Trophoblast cell (in vitro differentiated cells and primary cell): ENCODE data around the gene EHD2.
A peak's percentile ranks its signal among the peaks of the same experiment; 100 is the strongest.
"Not testable (repeated sequence)": the region's sequence is repeated elsewhere in the genome, so short reads cannot be mapped to it uniquely, and the experiment has no call there.

Experiments used
- DNase-seq, 2 donors: peaks; one replicate each; pipeline ENCODE4 v3.0.0-alpha.2; 2016
- H2AFZ ChIP-seq: 2 replicates; pipeline ENCODE4 v1.6.1; 2013; ENCODE audit warnings: low read length, moderate library complexity, mild to moderate bottlenecking; ENCODE audit not compliant: insufficient read depth, poor library complexity
- H2AK5ac ChIP-seq: 2 replicates; pipeline ENCODE4 v1.6.1; 2013; ENCODE audit warnings: mild to moderate bottlenecking, low read length
- H2BK120ac ChIP-seq: 2 replicates; pipeline ENCODE4 v1.6.1; 2013; ENCODE audit warnings: low read length, mild to moderate bottlenecking, moderate library complexity; ENCODE audit not compliant: insufficient read depth, poor library complexity
- H2BK12ac ChIP-seq: 2 replicates; pipeline ENCODE4 v1.6.1; 2013; ENCODE audit warnings: mild to moderate bottlenecking, low read length, moderate library complexity
- H2BK5ac ChIP-seq: 2 replicates; pipeline ENCODE4 v1.6.1; 2013; ENCODE audit warnings: low read length, low read depth, moderate library complexity, mild to moderate bottlenecking; ENCODE audit not compliant: poor library complexity
- H3K14ac ChIP-seq: 2 replicates; pipeline ENCODE4 v1.6.1; 2013; ENCODE audit warnings: mild to moderate bottlenecking, low read length
- H3K18ac ChIP-seq: 2 replicates; pipeline ENCODE4 v1.6.1; 2013; ENCODE audit warnings: mild to moderate bottlenecking, low read length
- H3K23ac ChIP-seq: 2 replicates; pipeline ENCODE4 v1.6.1; 2013; ENCODE audit warnings: low read length
- H3K27ac ChIP-seq: 2 replicates; pipeline ENCODE4 v1.5.1; 2013; ENCODE audit warnings: low read depth, mild to moderate bottlenecking, inconsistent platforms, low read length, moderate library complexity
- H3K27me3 ChIP-seq: 2 replicates; pipeline ENCODE4 v1.6.1; 2013; ENCODE audit warnings: inconsistent platforms, mild to moderate bottlenecking, low read length, moderate library complexity; ENCODE audit not compliant: insufficient read depth
- H3K36me3 ChIP-seq, 2 experiments: 1 replicate in 1 of 2; 2 replicates in 1 of 2; pipeline ENCODE4 v1.6.1; 2013; ENCODE audit warnings: low read length in 2 of 2, mild to moderate bottlenecking in 2 of 2, moderate library complexity in 1 of 2; ENCODE audit not compliant: insufficient read depth in 2 of 2, control insufficient read depth in 1 of 2
- H3K4ac ChIP-seq: 2 replicates; pipeline ENCODE4 v1.6.1; 2013; ENCODE audit warnings: low read depth, mild to moderate bottlenecking, low read length, moderate library complexity
- H3K4me1 ChIP-seq, 2 experiments: 1 replicate in 1 of 2; 2 replicates in 1 of 2; pipeline ENCODE4 v1.6.1; 2013; ENCODE audit warnings: low read length in 2 of 2, mild to moderate bottlenecking in 2 of 2, moderate library complexity in 1 of 2; ENCODE audit not compliant: insufficient read depth in 2 of 2, control insufficient read depth in 1 of 2
- H3K4me2 ChIP-seq: 2 replicates; pipeline ENCODE4 v1.6.1; 2013; ENCODE audit warnings: inconsistent platforms, mild to moderate bottlenecking, low read length, moderate library complexity
- H3K4me3 ChIP-seq: 2 replicates; pipeline ENCODE4 v1.5.1; 2013; ENCODE audit warnings: mild to moderate bottlenecking, low read depth, low read length, inconsistent platforms
- H3K79me1 ChIP-seq: one replicate; pipeline ENCODE4 v1.6.1; 2013; ENCODE audit warnings: low read length
- H3K79me2 ChIP-seq: 2 replicates; pipeline ENCODE4 v1.6.1; 2013; ENCODE audit warnings: low read length, mild to moderate bottlenecking; ENCODE audit not compliant: control insufficient read depth, insufficient read depth, poor library complexity
- H3K9ac ChIP-seq: 2 replicates; pipeline ENCODE4 v1.6.1; 2013; ENCODE audit warnings: mild to moderate bottlenecking, low read length
- H3K9me3 ChIP-seq: 2 replicates; pipeline ENCODE4 v1.6.1; 2013; ENCODE audit warnings: low read depth, mild to moderate bottlenecking, control low read depth, inconsistent platforms, low read length; ENCODE audit not compliant: insufficient read depth
- H4K12ac ChIP-seq: 2 replicates; pipeline ENCODE4 v1.6.1; 2013; ENCODE audit warnings: low read depth, mild to moderate bottlenecking, low read length, moderate library complexity
- H4K8ac ChIP-seq: 2 replicates; pipeline ENCODE4 v1.6.1; 2013; ENCODE audit warnings: low read depth, mild to moderate bottlenecking, low read length, moderate library complexity
- H4K91ac ChIP-seq: one replicate; pipeline ENCODE4 v1.6.1; 2013; ENCODE audit warnings: low read depth, mild to moderate bottlenecking, low read length, moderate library complexity
- WGBS: extraction: QIAGEN DNeasy Blood & Tissue Kit; methylation state at CpG from one replicate; pipeline ENCODE4 v1.1.7; 2013; ENCODE audit warnings: missing lambda C conversion rate; ENCODE audit not compliant: insufficient read length, insufficient coverage; ENCODE audit errors: extremely low coverage; 5-methylcytosine and 5-hydroxymethylcytosine counted together

Gene EHD2

GRCh38 chr19:47725759-47726401, 12.7 kb downstream of the EHD2 start:
- Histone ChIP-seq H3K18ac (no peak overlapping the region), H3K27me3 (no peaks in the 10 kb centered on the region), H3K79me2 (no peaks in the 10 kb centered on the region), H3K23ac (no peak overlapping the region), H2BK120ac (no peak overlapping the region), H3K4me2 (no peak overlapping the region), H3K14ac (no peak overlapping the region), H2BK5ac (no peak overlapping the region), H2BK12ac (no peak overlapping the region), H3K36me3 (peaks cover 7 to 9% of the 10 kb centered on the region in 2 experiments), H3K4ac (no peak overlapping the region), H4K12ac (no peak overlapping the region), H3K9me3 (no peaks in the 10 kb centered on the region), H3K9ac (no peak overlapping the region), H3K27ac (no peak overlapping the region), H3K4me3 (no peak overlapping the region), H4K8ac (no peak overlapping the region), H4K91ac (no peak overlapping the region), H3K79me1 (no peaks in the 10 kb centered on the region), H3K4me1 (peaks cover 10 to 28% of the 10 kb centered on the region in 2 experiments), H2AFZ (no peak overlapping the region), H2AK5ac (no peak overlapping the region)
- no CpG with 5 or more reads among the region's 48 CpGs for WGBS
- peak; percentile 65 to 71 for DNase-seq

DNA sequence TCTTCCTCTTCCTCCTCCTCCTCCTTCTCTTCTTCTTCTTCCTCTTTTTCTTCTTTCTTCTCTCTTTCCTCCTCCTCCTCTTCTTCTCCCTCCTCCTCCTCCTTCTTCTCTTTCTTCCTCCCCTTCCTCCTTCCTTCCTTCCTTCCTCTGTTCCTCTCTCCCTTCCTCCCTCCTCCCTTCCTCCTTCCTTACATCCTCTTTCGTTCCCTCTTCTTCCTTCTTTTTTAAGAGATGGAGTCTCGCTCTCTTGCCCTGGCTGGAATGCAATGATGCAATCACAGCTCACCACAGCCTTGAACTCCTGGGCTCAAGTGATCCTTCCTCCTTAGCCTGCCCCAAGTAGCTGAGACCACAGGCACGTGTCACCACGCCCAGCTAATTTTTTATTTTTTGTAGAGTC, 13.2 kb downstream of the EHD2 start:
- no peak overlapping the region for H3K23ac ChIP-seq
- H4K91ac ChIP-seq: no peak overlapping the region

DNA sequence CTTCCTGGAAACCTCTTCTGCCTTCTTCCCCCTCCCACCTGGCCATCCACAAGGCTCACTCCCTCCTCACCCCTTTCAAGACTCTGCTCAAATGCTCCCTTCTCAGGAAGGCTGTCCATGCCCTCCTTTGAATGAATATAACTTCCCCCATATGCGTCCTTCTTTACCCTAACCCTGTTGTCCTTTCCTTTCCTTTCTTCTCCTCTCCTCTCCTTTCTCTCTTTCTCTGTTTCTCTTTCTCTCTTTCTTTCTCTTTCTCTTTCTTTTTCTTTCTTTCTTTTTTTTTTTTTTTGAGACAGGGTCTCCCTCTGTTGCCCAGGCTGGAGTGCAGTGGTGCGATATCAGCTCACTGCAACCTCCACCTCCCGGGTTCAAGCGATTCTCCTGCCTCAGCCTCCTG, 15.1 kb downstream of the EHD2 start:
- not testable (repeated sequence) for DNase-seq

More for the DNA sequence above, 13.2 kb downstream of the EHD2 start:
- H3K4me1 ChIP-seq: peaks cover 10 to 28% of the 10 kb centered on the region in 2 experiments
- no peak overlapping the region for H2AFZ ChIP-seq
- no peak overlapping the region for H2BK12ac ChIP-seq
- 63% methylated on average over 1 of the region's 4 CpGs for WGBS
- H4K8ac ChIP-seq: no peak overlapping the region
- H3K4ac ChIP-seq: no peak overlapping the region
- H4K12ac ChIP-seq: no peak overlapping the region
- DNase-seq: no peak
- no peaks in the 10 kb centered on the region for H3K79me1 ChIP-seq
- no peak overlapping the region for H3K18ac ChIP-seq
- H3K27ac ChIP-seq: no peak overlapping the region
- H3K79me2 ChIP-seq: no peaks in the 10 kb centered on the region
- H2BK5ac ChIP-seq: no peak overlapping the region
- no peak overlapping the region for H2BK120ac ChIP-seq
- no peak overlapping the region for H3K9ac ChIP-seq
- H3K27me3 ChIP-seq: no peaks in the 10 kb centered on the region
- H3K9me3 ChIP-seq: no peaks in the 10 kb centered on the region
- no peak overlapping the region for H3K4me2 ChIP-seq
- no peak overlapping the region for H3K4me3 ChIP-seq
- no peak overlapping the region for H3K14ac ChIP-seq
- peaks cover 7 to 9% of the 10 kb centered on the region in 2 experiments for H3K36me3 ChIP-seq
- no peak overlapping the region for H2AK5ac ChIP-seq

GRCh38 chr19:47729468-47729798, 16.2 kb downstream of the EHD2 start:
- Histone ChIP-seq H3K4ac (no peak overlapping the region), H3K79me2 (no peaks in the 10 kb centered on the region), H3K4me1 (peaks cover 3 to 19% of the 10 kb centered on the region in 2 experiments), H2BK5ac (no peak overlapping the region), H3K23ac (no peak overlapping the region), H4K12ac (no peak overlapping the region), H3K79me1 (no peaks in the 10 kb centered on the region), H3K27me3 (no peaks in the 10 kb centered on the region), H4K91ac (peak overlapping the region; percentile 1), H4K8ac (no peak overlapping the region), H3K9ac (no peak overlapping the region), H3K36me3 (peaks cover 5 to 6% of the 10 kb centered on the region in 2 experiments), H3K14ac (no peak overlapping the region), H3K18ac (no peak overlapping the region), H3K4me3 (no peak overlapping the region), H2AFZ (no peak overlapping the region), H2AK5ac (no peak overlapping the region), H3K9me3 (no peaks in the 10 kb centered on the region), H3K4me2 (peak overlapping the region; percentile 62), H2BK12ac (no peak overlapping the region), H2BK120ac (no peak overlapping the region), H3K27ac (peak overlapping the region; percentile 43)
- peak; percentile 52 to 55 for DNase-seq
- WGBS: no CpG with 5 or more reads among the region's 9 CpGs

More for the DNA sequence above, 15.1 kb downstream of the EHD2 start:
- not testable (repeated sequence) for H4K8ac ChIP-seq, H3K79me1 ChIP-seq, H3K27ac ChIP-seq, H3K4me2 ChIP-seq, H3K79me2 ChIP-seq, H3K18ac ChIP-seq, H2BK120ac ChIP-seq, H3K9me3 ChIP-seq, H2BK12ac ChIP-seq, H2BK5ac ChIP-seq, H3K4ac ChIP-seq, H2AFZ ChIP-seq, H3K36me3 ChIP-seq, H4K91ac ChIP-seq, H3K23ac ChIP-seq, H3K27me3 ChIP-seq, H3K4me3 ChIP-seq, H3K9ac ChIP-seq, H2AK5ac ChIP-seq, H4K12ac ChIP-seq, H3K14ac ChIP-seq
- H3K4me1 ChIP-seq: peaks cover 3 to 21% of the 10 kb centered on the region in 2 experiments
- no CpG with 5 or more reads among the region's 4 CpGs for WGBS
